Measurements from ENCODE around the gene IGLL5.

The IGLL5 gene

DNA sequence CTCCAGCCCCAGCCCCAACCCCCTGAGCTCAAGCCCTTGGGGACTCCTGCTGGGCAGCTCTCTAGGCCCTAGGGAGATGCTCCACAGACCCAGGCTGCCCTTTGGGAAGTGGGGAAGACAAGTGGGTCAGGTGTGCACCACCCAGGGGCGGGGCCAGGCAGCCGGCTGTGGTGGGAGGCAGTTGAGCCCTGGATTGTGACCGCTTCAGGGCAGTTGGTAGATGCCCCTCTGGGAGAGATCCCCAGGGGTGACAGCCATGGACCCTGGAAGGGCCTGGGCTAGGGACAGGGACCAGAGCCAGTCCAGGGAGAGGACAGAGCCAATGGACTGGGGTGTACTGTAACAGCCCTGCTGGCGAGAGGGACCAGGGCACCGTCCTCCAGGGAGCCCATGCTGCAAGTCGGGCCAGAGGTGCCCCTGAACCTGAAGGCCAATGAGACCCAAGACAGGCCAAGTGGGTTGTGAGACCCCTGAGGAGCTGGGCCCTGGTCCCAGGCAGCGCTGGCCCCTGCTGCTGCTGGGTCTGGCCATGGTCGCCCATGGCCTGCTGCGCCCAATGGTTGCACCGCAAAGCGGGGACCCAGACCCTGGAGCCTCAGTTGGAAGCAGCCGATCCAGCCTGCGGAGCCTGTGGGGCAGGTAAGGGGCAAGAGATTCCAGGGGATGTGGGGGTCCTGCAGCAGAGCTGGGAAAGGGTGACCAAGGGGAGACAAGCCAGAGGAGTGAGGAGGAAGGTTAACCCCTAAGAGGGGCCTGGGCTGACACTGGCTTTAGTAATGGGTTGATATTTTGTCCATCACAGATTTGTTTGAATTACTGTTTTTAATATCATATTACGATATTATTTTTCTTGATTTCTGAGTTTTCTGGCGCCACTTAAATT is at the start of gene IGLL5:
IGLL5 (plus strand) TSS at position 196 of the 883 bp plus-strand sequence; CDS start at position 434, 238 bp downstream.
- H3K4me3 ChIP-seq (ENCODE audit: low read length), result peak within 1 kb of the TSS; percentile 42; the same call in 1 of the 2 replicates
- TF ChIP-seq ZNF274 (IDR thresholded peaks at IDR 0.05; ENCODE audit: low read depth, low read length), result no peak

DNA sequence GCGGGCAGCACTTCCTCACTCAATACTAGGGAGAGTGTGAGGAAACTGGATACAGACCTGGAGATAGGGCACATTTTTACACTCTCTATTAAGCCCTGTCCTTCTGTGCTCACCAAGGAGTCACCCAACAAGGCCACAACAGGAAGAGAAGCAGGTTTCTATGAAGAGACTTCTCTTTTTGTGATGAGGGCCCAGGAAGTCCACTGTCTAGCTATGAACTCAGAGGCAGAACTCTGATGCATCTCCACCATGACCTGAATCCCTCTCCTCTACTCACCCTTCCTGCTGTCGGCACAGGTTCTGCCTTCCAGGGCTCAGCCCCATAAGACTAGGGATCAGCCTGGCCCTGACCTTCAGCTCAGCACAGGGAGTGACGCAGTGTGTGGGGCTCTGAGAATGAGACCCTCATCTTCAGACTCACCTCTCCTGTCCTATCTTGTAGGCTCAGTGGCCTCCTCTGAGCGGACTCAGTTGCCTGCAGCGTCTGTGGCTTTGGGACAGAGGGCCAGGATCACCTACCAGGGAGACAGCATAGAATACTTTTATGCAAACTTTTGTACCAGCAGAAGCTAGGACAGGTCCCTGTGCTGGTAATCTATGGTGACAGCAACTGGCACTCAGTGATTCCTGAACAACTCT is 49.3 kb upstream of the IGLL5 start:
- no peak for TF ChIP-seq ZNF274 (IDR thresholded peaks at IDR 0.05; ENCODE audit: low read depth, low read length)
- H3K4me3 ChIP-seq (ENCODE audit: low read length), result no peak overlapping the region

DNA sequence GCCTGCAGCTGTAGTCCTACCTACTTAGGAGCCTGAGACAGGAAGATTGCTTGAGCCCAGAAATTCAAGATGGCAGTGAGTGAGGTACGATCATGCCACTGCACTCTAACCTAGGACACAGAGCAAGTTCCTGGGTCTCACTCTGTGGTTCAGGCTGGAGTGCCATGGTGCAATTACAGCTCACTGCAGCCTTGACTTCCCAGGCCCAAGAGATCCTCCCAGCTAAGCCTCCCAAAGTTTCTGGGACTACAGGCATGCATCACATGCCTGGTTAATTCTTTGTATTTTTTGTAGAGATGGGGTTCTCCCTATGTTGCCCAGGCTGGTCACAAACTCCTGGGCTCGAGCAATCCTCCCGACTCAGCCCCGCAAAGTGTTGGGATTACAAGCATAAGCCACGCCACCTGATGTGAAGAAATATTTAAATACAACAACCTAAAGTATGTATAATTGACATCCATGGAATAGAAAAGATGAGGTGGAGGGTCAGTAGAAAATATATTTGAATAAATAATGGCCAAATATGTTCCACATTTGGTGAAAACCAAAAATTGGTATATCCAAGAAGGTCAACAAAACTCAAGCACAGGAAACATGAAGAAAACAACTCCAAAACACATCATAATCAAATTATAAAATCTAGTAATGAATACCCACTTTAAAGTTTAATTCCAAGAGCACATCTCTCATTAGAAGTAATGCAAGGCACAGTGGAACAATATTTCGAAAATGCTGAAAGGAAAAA is 47.9 kb upstream of the IGLL5 start:
- no peak for TF ChIP-seq ZNF274 (IDR thresholded peaks at IDR 0.05; ENCODE audit: low read depth, low read length)

DNA sequence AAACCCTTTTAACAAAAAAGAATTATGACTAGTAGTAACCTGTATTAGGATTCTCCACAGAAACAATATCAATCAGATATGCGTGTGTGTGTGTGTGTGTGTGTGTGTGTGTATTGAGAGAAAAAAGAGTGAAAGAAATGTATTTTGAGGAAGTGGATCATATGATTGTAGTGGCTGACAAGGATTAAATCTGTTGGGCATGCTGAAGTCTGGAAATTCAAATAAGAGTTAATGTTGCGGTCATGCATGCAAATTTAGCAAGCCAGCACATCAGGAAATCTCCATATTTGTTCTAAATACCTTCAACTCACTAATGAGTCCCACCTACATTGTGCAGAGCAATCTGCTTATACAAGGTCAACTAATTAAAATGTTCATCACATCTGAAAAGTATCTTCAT is 46.8 kb upstream of the IGLL5 start:
- no peak for TF ChIP-seq ZNF274 (IDR thresholded peaks at IDR 0.05; ENCODE audit: low read depth, low read length)

More for the DNA sequence above, 47.9 kb upstream of the IGLL5 start:
- H3K4me3 ChIP-seq (ENCODE audit: low read length), result no peak overlapping the region

DNA sequence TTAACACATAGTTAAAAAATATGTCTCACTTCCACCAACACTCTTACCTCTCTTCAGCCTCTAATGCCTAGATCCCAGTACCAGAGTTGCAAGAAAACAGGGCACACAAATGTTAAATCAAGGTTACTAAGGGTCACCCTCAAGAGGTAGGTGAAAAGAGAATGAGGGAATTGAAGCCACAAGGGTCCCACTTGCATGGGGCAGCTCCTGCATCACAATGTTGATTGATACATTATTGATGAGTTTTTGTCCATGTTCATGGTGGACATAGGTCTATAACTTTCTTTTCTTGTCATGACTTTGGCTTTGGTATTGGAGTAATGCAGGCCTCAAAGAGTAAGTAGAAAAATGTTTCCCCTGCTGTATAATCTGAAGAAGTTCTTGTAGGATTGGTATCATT is 46.0 kb upstream of the IGLL5 start:
- H3K4me3 ChIP-seq (ENCODE audit: low read length), result no peak overlapping the region
- TF ChIP-seq ZNF274 (IDR thresholded peaks at IDR 0.05; ENCODE audit: low read depth, low read length), result no peak

More for the DNA sequence above, 46.8 kb upstream of the IGLL5 start:
- H3K4me3 ChIP-seq (ENCODE audit: low read length), result no peak overlapping the region

DNA sequence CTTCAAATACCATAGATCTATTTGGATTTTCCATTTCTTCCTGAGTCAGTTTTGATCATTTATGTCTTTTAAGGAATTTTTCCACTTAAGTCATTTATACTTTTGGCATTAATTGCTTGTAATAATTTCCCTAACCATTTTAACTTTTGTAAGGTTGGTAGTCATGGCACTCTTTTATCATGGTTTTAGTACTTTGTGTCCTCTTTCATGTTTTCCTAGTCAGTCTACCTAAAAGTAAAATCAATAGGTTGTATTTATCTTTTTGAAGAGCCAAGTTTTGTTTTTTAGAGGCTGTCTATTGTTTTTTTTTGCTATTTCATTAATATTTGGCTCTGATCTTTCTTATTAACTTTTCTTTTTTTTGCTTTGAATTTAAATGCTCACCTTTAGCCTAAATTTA is 45.5 kb upstream of the IGLL5 start:
- TF ChIP-seq ZNF274 (IDR thresholded peaks at IDR 0.05; ENCODE audit: low read depth, low read length), result no peak
- H3K4me3 ChIP-seq (ENCODE audit: low read length), result no peak overlapping the region

DNA sequence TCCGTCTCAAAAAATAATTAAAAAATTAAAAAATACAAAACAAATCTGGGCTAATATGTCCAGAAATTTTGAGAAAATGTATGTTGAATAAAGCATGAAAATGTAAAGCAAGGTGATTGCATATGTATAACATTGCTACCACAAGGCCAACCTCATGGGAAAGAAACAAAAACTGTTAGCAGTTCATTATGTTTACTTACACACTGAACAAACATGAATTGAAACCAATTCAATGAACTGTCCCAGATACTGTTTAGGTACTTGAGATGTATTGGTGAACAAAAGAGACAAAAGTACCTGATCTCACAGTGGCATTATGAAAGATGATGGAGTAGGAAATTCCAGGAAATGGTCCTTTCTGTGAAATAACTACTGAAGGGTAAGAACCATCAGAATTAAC is 43.8 kb upstream of the IGLL5 start:
- H3K4me3 ChIP-seq (ENCODE audit: low read length), result no peak overlapping the region
- TF ChIP-seq ZNF274 (IDR thresholded peaks at IDR 0.05; ENCODE audit: low read depth, low read length), result no peak

DNA sequence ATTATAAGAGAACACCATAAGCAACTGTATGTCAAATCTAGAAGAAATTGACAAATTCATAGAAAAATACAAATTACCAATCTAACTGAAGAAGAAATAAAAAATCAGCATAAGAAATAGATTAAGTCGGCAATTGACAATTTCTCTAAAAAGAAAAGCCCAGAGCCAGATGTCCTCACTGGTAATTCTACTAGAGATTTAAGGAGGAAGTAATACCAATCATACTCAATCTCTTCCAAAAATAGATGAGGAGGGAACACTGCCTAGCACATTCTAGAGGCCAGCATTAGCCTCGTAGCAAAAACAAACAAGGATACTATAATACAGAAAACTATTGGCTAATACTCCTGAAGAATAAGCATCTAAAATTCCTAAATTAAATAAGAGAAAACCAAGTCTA is 40.4 kb upstream of the IGLL5 start:
- H3K4me3 ChIP-seq (ENCODE audit: low read length), result no peak overlapping the region
- no peak for TF ChIP-seq ZNF274 (IDR thresholded peaks at IDR 0.05; ENCODE audit: low read depth, low read length)

DNA sequence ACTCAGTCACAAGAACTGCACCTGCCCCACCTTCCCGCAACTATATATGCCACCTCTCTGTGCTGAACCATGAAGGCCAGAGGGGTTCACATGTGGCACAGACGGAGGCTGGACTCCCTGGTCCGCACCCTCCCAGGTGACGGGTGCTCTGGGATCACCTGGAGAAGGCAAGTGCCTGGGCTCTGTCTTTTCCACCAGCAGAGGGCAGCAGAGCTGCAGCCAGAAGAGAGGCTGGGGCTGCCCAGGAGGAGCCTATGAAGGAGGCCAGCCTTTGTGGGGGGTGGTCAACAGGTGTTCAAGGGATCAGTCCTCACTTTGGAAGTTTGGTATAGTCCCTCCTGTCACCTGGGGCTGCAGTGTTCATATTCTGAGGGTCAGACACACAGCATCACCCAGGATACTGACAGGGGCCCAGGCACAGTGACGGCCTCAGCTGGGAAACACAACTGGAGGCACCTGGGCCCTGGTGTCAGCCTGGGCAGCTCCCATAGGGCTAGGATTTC is 39.2 kb upstream of the IGLL5 start:
- no peak overlapping the region for H3K4me3 ChIP-seq (ENCODE audit: low read length)
- TF ChIP-seq ZNF274 (IDR thresholded peaks at IDR 0.05; ENCODE audit: low read depth, low read length), result no peak

DNA sequence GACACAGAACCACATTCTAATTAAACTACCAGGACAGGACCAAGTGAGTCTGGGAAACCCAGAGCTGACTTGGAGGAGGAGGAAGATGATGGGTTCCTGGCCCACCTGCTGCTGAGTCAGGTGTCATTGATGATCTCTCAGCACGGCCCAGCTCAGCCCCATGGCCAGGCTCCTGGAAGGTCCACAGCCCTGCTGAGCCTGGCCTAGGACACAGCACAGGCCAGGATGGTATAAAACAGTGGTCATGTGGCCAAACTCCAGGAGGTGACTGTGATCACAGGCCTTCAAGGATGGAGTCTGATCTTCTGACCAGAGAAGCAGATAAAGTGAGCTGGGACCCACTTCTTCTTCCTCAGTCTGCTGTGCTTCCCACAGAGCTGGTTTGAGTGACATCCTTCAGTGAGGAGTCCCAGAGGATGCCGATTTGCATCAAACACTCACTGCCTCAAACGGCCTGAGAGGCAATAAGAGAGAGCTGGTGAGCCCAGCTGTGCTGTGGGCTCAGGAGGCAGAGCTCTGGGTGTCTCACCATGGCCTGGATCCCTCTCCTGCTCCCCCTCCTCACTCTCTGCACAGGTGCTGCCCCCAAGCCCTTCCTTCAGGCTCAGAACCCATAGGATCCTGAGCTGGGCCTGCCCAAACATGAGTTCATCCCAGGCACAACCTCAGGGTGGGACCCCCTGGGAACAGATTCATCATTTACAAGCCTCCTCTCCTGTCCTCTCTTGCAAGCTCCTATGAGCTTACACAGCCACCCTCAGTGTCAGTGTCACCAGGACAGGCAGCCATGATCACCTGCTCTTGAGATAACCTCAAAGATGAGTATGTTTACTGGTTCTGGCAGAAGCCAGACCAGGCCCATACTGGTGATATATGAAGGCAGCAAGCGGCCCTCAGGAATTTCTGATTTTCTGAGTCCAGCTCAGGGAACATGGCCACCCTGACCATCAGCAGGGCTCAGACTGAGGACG is 37.7 kb upstream of the IGLL5 start:
- no peak overlapping the region for H3K4me3 ChIP-seq (ENCODE audit: low read length)
- no peak for TF ChIP-seq ZNF274 (IDR thresholded peaks at IDR 0.05; ENCODE audit: low read depth, low read length)

DNA sequence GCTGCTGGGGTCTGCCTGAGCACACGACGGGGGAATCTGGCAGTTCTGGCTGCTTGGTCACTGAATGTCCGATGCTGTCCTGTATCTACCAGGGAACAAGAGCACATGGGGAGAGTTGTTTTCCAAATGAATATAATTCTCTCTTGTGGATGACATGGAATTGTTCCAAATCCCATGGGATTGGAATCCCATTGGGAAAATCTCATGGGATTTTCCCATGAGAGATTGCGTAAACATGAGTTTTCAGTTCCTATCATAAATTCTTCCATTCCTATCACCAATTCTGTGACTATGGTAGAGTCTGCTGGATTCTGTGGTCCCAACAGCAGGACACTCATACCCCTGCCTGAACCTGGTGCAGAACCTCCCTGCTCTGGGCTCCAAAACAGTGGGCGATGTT is 35.6 kb upstream of the IGLL5 start:
- TF ChIP-seq ZNF274 (IDR thresholded peaks at IDR 0.05; ENCODE audit: low read depth, low read length), result no peak
- H3K4me3 ChIP-seq (ENCODE audit: low read length), result no peak overlapping the region

DNA sequence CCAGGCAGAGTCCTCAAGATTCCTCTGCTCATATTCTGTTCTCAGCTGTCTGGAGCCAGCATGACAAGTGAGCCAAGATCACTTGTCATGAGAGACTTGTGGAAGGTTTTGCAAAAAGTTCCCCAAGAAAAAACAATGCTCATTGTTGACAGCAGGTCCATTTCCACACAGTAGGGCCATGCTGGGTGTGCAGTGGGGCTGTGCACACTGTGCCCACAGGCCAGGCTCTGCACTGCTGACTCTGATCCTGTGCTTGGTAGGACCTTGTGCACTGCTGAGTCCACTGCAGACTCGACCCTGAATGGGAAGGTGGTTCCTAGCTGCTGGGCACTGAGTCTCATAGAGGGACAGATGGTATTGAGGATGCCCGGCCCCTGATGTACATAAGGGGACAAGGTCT is 33.9 kb upstream of the IGLL5 start:
- no peak for TF ChIP-seq ZNF274 (IDR thresholded peaks at IDR 0.05; ENCODE audit: low read depth, low read length)
- H3K4me3 ChIP-seq (ENCODE audit: low read length), result no peak overlapping the region

DNA sequence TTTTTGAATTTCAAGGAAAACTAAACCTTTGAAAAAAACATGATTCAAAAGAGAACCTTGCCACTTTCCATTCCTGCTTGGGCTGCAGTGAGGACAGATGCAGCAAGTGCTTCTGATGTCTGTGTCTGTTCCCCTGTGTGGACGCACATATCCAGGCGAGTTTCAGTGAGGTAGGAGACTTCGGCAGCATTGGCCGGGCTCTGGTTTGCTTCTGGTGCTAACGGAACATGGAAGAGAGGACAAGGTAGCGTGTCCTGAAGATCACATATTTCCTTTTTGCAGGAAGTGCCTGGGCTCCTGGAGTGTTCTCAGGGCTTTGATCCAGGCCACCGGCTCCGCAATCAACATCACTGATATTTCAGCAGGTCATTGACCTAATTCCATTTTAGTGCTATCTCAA is 33.1 kb upstream of the IGLL5 start:
- TF ChIP-seq ZNF274 (IDR thresholded peaks at IDR 0.05; ENCODE audit: low read depth, low read length), result no peak

More for the DNA sequence above, 33.1 kb upstream of the IGLL5 start:
- no peak overlapping the region for H3K4me3 ChIP-seq (ENCODE audit: low read length)

All from GM08714 (cell line).